Keratinocyte (primary cell): ENCODE measurements around the gene AKT1. TPM values are rescaled to one million over a fixed set of nuclear protein-coding genes. Genes with fewer than 3 reads are reported as not detected.

Experiments used
- DNase-seq: peaks from one replicate; pipeline ENCODE4 v3.0.0-alpha.2; 2011; ENCODE audit warnings: low read depth, missing footprints, low spot score
- FAIRE-seq: peaks from 2 replicates; lab custom pipeline; 2011; peaks lifted over from hg19 to GRCh38; lab: Jason Lieb, UNC
- H2AFZ ChIP-seq: 2 replicates; pipeline ENCODE4 v1.6.0; 2012; ENCODE audit warnings: low read length, control low read depth, inconsistent platforms; ENCODE audit not compliant: control insufficient read depth
- H3K27ac ChIP-seq: 2 replicates; pipeline ENCODE4 v1.5.1; 2011; ENCODE audit warnings: low read length; ENCODE audit not compliant: control insufficient read depth, insufficient read depth
- H3K27me3 ChIP-seq: 3 replicates; pipeline ENCODE4 v1.6.0; 2011; ENCODE audit warnings: low read length; ENCODE audit not compliant: control insufficient read depth, insufficient read depth; ENCODE audit errors: extremely low read depth
- H3K36me3 ChIP-seq, 2 experiments: 2 replicates in 1 of 2; 3 replicates in 1 of 2; pipeline ENCODE4 v1.5.1; 2011; ENCODE audit warnings: low read length in 2 of 2, mild to moderate bottlenecking in 1 of 2; ENCODE audit not compliant: control insufficient read depth in 2 of 2, insufficient read depth in 2 of 2; ENCODE audit errors: extremely low read depth in 1 of 2
- H3K4me1 ChIP-seq: 3 replicates; pipeline ENCODE4 v1.5.1; 2011; ENCODE audit warnings: low read length; ENCODE audit not compliant: control insufficient read depth, insufficient read depth; ENCODE audit errors: extremely low read depth
- H3K4me2 ChIP-seq: 3 replicates; pipeline ENCODE4 v1.6.0; 2011; ENCODE audit warnings: low read depth, low read length; ENCODE audit not compliant: control insufficient read depth, insufficient read depth; ENCODE audit errors: extremely low read depth
- H3K4me3 ChIP-seq, 3 experiments: fragments of 200-600 bp in 1 of 3; sonication (generic) in 1 of 3; 2 replicates in 2 of 3; 3 replicates in 1 of 3; pipeline ENCODE4 v1.5.1; 2011 to 2016; ENCODE audit warnings: low read length in 3 of 3, mild to moderate bottlenecking in 3 of 3, control low read depth in 2 of 3, inconsistent platforms in 1 of 3, low read depth in 1 of 3, mixed read lengths in 1 of 3, mixed run types in 1 of 3, moderate library complexity in 1 of 3; ENCODE audit not compliant: control insufficient read depth in 2 of 3, insufficient read depth in 2 of 3; ENCODE audit errors: extremely low read depth in 1 of 3
- H3K79me2 ChIP-seq: 2 replicates; pipeline ENCODE4 v1.6.0; 2012; ENCODE audit warnings: low read length; ENCODE audit not compliant: control insufficient read depth, insufficient read depth
- H3K9ac ChIP-seq: 3 replicates; pipeline ENCODE4 v1.6.0; 2011; ENCODE audit warnings: low read length; ENCODE audit not compliant: control insufficient read depth, insufficient read depth; ENCODE audit errors: extremely low read depth
- H3K9me1 ChIP-seq: 3 replicates; pipeline ENCODE4 v1.6.0; 2011; ENCODE audit warnings: low read length; ENCODE audit not compliant: control insufficient read depth, insufficient read depth; ENCODE audit errors: extremely low read depth
- H3K9me3 ChIP-seq: 2 replicates; pipeline ENCODE4 v1.5.1; 2012; ENCODE audit warnings: low read depth, low read length; ENCODE audit not compliant: control insufficient read depth
- H4K20me1 ChIP-seq: 3 replicates; pipeline ENCODE4 v1.6.0; 2011; ENCODE audit warnings: low read length; ENCODE audit not compliant: control insufficient read depth, insufficient read depth; ENCODE audit errors: extremely low read depth
- CTCF ChIP-seq, 3 experiments: IDR thresholded peaks in 1 of 3; conservative IDR thresholded peaks in 1 of 3; optimal IDR thresholded peaks in 1 of 3; 2 replicates in 2 of 3; 3 replicates in 1 of 3; pipeline versions ENCODE3 to v1.5.1; 2011; ENCODE audit warnings: low read length in 3 of 3, mild to moderate bottlenecking in 3 of 3, moderate library complexity in 2 of 3, control low read depth in 1 of 3, inconsistent platforms in 1 of 3; ENCODE audit not compliant: insufficient read depth in 2 of 3; ENCODE audit errors: extremely low read depth in 1 of 3
- EZH2 ChIP-seq: IDR thresholded peaks from one replicate; pipeline ENCODE4 v1.6.1; 2012; ENCODE audit warnings: inconsistent platforms, mild to moderate bottlenecking, low read length, moderate library complexity
- dilution Hi-C: fragments of 300-500 bp; cut with MboI; formaldehyde crosslinking; loops from one replicate; pipeline ENCODE4 v1.7.0; 2020; ENCODE audit warnings: low sequenced_read_pairs; ENCODE audit not compliant: extremely low pct_ligation_motif_present
- polyA plus RNA-seq, 5 experiments: library from polyadenylated mRNA; depleted of rRNA in 3 of 5; stranded (reverse) in 3 of 5; stranded (forward) in 1 of 5; unstranded in 1 of 5; fragments of >200 nt; gene quantifications; 1 replicate in 1 of 5; 2 replicates in 3 of 5; 3 replicates in 1 of 5; pipeline versions ENCODE4 v1.2.1 to v1.2.3, GENCODE V29; 2011 to 2012; ENCODE audit warnings: missing spikeins in 2 of 5, low read depth in 1 of 5, low replicate concordance in 1 of 5

The AKT1 gene
- polyA plus RNA-seq, 1 donor (not counting 4 experiments of a cell fraction or from before 2014, with no cell fraction given), result 82.3 TPM

DNA sequence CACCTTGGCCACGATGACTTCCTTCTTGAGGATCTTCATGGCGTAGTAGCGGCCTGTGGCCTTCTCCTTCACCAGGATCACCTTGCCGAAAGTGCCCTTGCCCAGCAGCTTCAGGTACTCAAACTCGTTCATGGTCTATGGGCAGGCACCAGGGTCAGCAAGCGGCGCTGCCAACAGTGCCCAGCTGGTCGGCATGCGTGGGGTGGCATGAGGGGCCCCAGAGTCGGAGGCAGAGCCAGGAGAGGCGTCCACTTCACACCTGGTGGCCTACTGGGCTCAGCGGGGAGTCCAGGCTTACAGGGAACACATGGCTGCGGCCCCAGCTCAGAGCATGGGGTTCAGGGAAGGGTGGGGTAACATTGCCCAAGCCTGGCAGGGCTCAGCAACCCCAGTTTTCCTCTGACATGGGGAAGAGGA lies 20.5 kb downstream of the AKT1 start:
- Histone ChIP-seq H3K4me3 (no peak overlapping the region), H4K20me1 (peaks cover 1% of the 10 kb centered on the region), H3K36me3 (peaks cover 26 to 34% of the 10 kb centered on the region in 2 experiments), H2AFZ (no peak overlapping the region), H3K27me3 (no peaks in the 10 kb centered on the region), H3K9me1 (no peaks in the 10 kb centered on the region), H3K27ac (no peak overlapping the region), H3K4me1 (no peaks in the 10 kb centered on the region), H3K9ac (no peak overlapping the region), H3K9me3 (no peaks in the 10 kb centered on the region), H3K79me2 (peaks cover 2% of the 10 kb centered on the region), H3K4me2 (no peak overlapping the region)
- TF ChIP-seq CTCF (optimal IDR thresholded peaks at IDR 0.05 in 1 of 3, IDR thresholded peaks at IDR 0.05 in 1 of 3, conservative IDR thresholded peaks at IDR 0.05 in 1 of 3; ENCODE audit: extremely low read depth in 1 of 3, insufficient read depth in 2 of 3, low read length in 3 of 3) (no peak), EZH2 (no peak)
- no peak for FAIRE-seq
- DNase-seq, result no peak
- dilution Hi-C loops, result no loop called here

DNA sequence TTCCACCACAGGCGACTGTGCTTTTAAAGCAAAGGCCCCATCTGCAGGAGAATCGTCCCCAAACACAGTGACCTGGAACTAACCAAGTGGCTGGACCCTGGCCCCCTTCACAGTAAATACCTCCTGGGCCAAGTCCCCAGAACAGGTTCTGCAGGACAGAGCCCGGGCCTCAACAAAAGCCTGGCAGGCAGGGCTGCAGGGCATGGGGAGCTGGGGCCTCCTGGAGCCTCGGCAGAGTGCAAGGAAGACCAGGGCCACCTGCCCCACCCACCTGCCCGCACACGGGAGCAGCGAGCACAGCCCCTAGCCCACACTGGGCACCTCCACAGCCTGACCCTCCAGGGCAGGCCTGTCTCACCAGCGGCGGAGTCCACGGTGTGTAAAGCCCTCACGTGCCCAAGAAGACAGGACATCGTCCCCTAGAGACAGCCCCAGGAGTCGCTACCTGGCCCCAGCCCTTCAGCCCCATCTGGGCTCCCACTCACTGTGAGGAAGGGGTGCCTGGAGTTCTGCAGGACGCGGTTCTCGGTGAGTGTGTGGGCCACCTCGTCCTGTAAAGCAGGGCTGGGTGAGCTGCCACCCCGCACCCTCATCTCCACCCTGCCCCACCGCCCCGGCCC lies 21.0 kb downstream of the AKT1 start:
- TF ChIP-seq EZH2 (no peak), CTCF (optimal IDR thresholded peaks at IDR 0.05 in 1 of 3, IDR thresholded peaks at IDR 0.05 in 1 of 3, conservative IDR thresholded peaks at IDR 0.05 in 1 of 3; ENCODE audit: extremely low read depth in 1 of 3, insufficient read depth in 2 of 3, low read length in 3 of 3) (no peak)
- Histone ChIP-seq H4K20me1 (no peaks in the 10 kb centered on the region), H3K79me2 (no peaks in the 10 kb centered on the region), H3K4me1 (no peaks in the 10 kb centered on the region), H3K9me1 (no peaks in the 10 kb centered on the region), H3K27me3 (no peaks in the 10 kb centered on the region), H3K9ac (no peak overlapping the region), H3K36me3 (peaks cover 26 to 29% of the 10 kb centered on the region in 2 experiments), H2AFZ (no peak overlapping the region), H3K4me3 (no peak overlapping the region), H3K9me3 (no peaks in the 10 kb centered on the region), H3K27ac (no peak overlapping the region), H3K4me2 (no peak overlapping the region)
- DNase-seq (no peak), FAIRE-seq (no peak)
- dilution Hi-C loops, result no loop called here
